ENCODE data around the gene ACBD6.
A peak's percentile ranks its signal among the peaks of the same experiment; 100 is the strongest.

The ACBD6 gene

GRCh38 chr1:180250883-180251509, 251.4 kb downstream of the ACBD6 start:
- no peak overlapping the region for H3K27ac ChIP-seq
- no peak for TF ChIP-seq ZFX (IDR thresholded peaks at IDR 0.05; ENCODE audit: borderline replicate concordance)

GRCh38 chr1:180250499-180250770, 251.9 kb downstream of the ACBD6 start:
- no peak for TF ChIP-seq ZFX (IDR thresholded peaks at IDR 0.05; ENCODE audit: borderline replicate concordance)
- TF ChIP-seq CTCF (IDR thresholded peaks at IDR 0.05): no peak
- no peak overlapping the region for H3K27ac ChIP-seq

- TF ChIP-seq ZFX (IDR thresholded peaks at IDR 0.05; ENCODE audit: borderline replicate concordance) (no peak), CTCF (IDR thresholded peaks at IDR 0.05) (no peak)
- H3K27ac ChIP-seq: no peak overlapping the region
Measured at GRCh38 chr1:180249725-180250498, 252.5 kb downstream of the ACBD6 start.

- H3K27ac ChIP-seq: no peak overlapping the region
- TF ChIP-seq ZFX (IDR thresholded peaks at IDR 0.05; ENCODE audit: borderline replicate concordance) (no peak), CTCF (IDR thresholded peaks at IDR 0.05) (0 out of 2 replicates have a peak, but pooled peaks have one; percentile 10)
Measured at GRCh38 chr1:180248731-180249681, 253.4 kb downstream of the ACBD6 start.

- no peak for TF ChIP-seq ZFX (IDR thresholded peaks at IDR 0.05; ENCODE audit: borderline replicate concordance)
- no peak overlapping the region for H3K27ac ChIP-seq
Measured at GRCh38 chr1:180248176-180248575, 254.2 kb downstream of the ACBD6 start.

- no peak for TF ChIP-seq ZFX (IDR thresholded peaks at IDR 0.05; ENCODE audit: borderline replicate concordance)
- H3K27ac ChIP-seq: no peak overlapping the region
Measured at GRCh38 chr1:180247580-180247979, 254.8 kb downstream of the ACBD6 start.

- TF ChIP-seq ZFX (IDR thresholded peaks at IDR 0.05; ENCODE audit: borderline replicate concordance): no peak
- no peak for TF ChIP-seq CTCF (IDR thresholded peaks at IDR 0.05)
- no peak overlapping the region for H3K27ac ChIP-seq
Measured at GRCh38 chr1:180247061-180247460, 255.3 kb downstream of the ACBD6 start.

- H3K27ac ChIP-seq: no peak overlapping the region
- TF ChIP-seq CTCF (IDR thresholded peaks at IDR 0.05) (no peak), ZFX (IDR thresholded peaks at IDR 0.05; ENCODE audit: borderline replicate concordance) (no peak)
Measured at GRCh38 chr1:180246579-180246978, 255.8 kb downstream of the ACBD6 start.

All from 22Rv1 (cell line).